HFF-Myc (cell line): ENCODE data around the gene TNNT1.

Experiments used
- DNase-seq: peaks from one replicate; pipeline ENCODE4 v3.0.0-alpha.2; 2011; ENCODE audit warnings: low read depth; ENCODE audit errors: extremely low read depth
- H3K4me3 ChIP-seq: replicated peaks from 2 replicates; pipeline ENCODE4 v1.5.1; 2011; ENCODE audit warnings: low read depth, mild to moderate bottlenecking, control low read depth, low read length
- TF ChIP-seq, protein P1 (sequence below): IDR thresholded peaks from 2 replicates; pipeline ENCODE4 v1.5.1; 2012; ENCODE audit warnings: mild to moderate bottlenecking, low read depth, low read length, control low read depth; ENCODE audit errors: missing control alignments

TNNT1 gene

DNA sequence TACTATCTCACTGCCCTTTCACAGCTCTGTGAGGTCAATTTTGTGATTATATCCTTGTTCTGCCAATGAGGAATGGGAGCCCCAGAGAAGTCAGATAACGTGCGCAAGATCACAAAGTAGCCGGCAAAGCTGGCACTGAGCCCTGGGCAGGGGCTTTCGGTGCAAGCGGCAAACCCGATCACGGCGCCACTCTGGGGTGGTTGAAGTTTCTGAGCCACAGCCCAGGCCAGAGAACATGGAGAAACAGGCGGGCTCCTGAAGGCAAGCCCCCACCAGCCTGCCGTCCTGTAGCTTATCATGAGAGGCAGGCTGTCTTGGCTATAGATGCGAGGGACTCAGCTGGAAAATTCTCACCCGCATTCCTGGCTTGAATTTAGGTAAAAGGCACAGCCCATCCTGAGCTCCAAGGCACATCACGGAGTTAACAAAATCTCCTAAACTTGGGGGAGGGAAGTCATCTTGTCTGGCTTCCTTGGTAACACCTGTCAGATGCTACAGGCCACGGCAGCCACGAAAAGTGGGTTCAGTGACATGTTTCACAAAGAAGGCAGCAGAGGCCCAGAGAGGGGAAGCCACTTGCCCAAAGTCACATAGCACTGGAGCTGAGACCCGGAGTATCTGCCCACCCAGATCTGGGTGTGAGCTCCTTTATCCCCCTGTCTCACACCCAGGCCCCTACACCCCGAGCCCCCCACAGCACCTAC is 12.5 kb downstream of the TNNT1 start:
- TF ChIP-seq, protein P1, sequence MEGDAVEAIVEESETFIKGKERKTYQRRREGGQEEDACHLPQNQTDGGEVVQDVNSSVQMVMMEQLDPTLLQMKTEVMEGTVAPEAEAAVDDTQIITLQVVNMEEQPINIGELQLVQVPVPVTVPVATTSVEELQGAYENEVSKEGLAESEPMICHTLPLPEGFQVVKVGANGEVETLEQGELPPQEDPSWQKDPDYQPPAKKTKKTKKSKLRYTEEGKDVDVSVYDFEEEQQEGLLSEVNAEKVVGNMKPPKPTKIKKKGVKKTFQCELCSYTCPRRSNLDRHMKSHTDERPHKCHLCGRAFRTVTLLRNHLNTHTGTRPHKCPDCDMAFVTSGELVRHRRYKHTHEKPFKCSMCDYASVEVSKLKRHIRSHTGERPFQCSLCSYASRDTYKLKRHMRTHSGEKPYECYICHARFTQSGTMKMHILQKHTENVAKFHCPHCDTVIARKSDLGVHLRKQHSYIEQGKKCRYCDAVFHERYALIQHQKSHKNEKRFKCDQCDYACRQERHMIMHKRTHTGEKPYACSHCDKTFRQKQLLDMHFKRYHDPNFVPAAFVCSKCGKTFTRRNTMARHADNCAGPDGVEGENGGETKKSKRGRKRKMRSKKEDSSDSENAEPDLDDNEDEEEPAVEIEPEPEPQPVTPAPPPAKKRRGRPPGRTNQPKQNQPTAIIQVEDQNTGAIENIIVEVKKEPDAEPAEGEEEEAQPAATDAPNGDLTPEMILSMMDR, result no peak
- no peak overlapping the region for H3K4me3 ChIP-seq
- no peak for DNase-seq

DNA sequence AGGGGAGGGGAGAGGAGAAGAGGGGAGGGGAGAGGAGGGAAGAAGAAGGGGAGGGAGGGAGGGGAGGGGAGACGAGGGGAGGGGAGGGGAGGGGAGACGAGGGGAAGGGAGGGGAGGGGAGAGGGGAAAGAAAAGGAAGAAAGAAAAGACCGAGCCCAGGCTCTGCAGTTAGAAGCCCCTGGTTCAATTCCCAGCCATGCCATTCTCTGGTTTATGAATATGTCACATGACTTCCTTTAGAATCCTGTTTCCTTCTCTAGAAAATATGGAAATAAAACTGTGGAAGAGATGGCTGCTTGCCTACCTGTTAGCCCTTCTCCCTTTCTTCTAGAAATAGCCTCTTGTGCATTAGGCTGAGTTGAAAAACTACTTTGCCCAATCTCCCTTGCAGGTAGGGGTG is 14.3 kb downstream of the TNNT1 start:
- TF ChIP-seq, protein P1, result no peak
- no peak overlapping the region for H3K4me3 ChIP-seq
- no peak for DNase-seq

DNA sequence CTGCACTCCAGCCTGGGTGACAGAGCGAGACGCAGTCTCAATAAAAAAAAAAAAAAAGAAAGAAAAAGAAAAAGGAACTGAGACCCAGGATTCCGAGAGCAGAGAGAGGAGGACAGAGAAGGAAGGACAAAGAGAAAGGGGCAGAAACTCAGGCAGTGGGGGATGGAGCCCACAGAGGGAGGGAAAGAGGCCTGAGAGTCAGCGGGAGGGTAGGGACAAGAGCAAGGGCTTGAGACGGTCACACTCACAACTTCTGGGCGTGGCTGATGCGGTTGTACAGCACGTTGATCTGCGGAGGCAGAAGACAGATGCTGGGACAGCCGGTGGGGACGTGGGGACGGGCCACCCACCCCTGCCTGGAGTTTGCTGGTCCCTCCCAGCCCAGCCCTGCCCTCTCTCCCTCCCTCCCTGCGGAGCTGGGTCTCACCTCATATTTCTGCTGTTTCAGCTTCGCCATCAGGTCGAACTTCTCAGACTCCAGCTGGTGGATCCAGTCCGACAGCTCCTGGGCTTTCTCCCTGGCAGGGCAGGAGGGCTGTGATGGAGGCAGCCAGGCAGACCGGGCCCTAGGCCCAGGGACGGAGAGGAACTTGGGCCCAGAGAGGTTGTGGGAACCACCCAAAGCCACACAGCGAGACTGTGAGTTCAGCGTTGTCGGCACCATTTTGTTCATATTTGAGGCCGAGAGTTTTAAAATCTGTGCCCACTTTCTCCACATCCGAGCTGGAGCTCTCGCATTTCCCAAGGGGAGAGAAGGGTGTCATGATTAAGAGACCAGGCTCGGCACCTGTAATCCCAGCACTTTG is 15.2 kb downstream of the TNNT1 start:
- H3K4me3 ChIP-seq, result no peak overlapping the region

DNA sequence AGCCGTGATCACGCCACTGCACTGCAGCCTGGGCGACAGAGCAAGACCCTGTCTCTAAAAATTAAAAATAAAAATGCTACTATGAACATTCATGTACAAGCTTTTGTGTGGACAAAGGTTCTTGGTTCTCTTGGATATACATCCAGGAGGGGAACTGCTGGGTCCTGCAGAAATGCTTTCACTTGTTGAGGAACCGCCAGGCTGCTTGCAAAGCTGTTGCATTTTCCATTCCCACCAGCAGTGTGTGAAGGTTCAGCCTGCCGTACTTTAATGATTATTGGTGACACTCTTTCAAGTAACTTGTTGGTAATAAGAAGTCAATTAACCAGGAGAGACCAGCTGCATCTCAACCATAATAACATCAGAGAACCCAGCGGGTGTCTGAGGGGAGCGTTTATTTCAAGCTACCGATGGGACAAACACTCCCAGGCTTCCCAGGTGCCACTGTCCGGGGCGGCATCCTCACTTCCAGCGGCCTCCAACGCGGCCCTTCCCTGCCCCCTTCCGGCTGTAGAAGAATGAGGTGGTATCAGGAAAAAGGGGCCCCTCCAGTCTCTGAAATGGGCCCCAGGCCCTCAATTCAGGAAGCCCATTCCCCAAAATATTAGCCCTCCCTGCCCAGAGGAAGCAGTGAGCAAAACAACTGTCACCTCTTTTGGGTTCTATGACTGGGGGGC is 16.4 kb downstream of the TNNT1 start:
- no peak overlapping the region for H3K4me3 ChIP-seq
- TF ChIP-seq, protein P1, result peak; percentile 16
- DNase-seq, result no peak

More for the DNA sequence above, 15.2 kb downstream of the TNNT1 start:
- DNase-seq, result no peak
- TF ChIP-seq, protein P1, result no peak

DNA sequence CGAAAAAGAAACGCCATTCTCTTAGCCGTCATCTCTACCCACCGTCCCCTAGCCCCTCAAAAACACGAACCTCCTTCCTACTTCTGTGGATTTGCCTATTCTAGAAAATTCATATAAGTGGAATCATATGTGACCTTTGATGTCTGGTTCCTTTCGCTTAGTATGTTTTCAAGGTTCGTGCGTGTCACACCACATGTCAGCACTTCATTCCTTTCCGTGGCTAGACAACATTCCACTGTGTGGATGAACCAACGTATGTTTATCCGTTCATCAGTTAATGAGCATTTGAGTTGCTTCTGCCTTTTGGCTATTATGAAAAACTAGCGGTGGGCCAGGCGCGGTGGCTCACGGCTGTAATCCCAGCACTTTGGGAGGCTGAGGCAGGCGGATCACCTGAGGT is 17.6 kb downstream of the TNNT1 start:
- DNase-seq, result no peak
- TF ChIP-seq, protein P1, result no peak
- no peak overlapping the region for H3K4me3 ChIP-seq

DNA sequence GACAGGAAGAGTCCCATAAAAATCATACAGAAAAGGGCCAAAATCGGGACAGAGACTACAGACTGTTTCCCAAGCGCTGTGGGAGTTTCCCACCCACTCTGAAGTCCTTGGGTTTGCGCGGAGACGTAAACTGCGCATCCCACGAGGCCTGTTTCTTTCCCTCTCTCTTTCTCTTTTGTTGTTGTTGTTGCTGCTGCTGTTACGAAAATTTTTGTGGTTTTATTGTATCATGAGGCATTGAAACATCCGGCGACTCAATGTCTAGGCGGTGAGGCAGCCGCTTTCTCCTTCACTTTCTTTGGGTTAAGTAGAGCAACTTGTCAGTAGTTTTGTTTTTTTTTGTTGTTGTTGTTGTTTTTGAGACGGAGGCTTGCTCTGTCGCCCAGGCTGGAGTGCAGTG is 30.0 kb downstream of the TNNT1 start:
- no peak overlapping the region for H3K4me3 ChIP-seq
- DNase-seq, result no peak
- TF ChIP-seq, protein P1, result no peak
